ENCODE measurements around the gene BSDC1.

BSDC1 gene

DNA sequence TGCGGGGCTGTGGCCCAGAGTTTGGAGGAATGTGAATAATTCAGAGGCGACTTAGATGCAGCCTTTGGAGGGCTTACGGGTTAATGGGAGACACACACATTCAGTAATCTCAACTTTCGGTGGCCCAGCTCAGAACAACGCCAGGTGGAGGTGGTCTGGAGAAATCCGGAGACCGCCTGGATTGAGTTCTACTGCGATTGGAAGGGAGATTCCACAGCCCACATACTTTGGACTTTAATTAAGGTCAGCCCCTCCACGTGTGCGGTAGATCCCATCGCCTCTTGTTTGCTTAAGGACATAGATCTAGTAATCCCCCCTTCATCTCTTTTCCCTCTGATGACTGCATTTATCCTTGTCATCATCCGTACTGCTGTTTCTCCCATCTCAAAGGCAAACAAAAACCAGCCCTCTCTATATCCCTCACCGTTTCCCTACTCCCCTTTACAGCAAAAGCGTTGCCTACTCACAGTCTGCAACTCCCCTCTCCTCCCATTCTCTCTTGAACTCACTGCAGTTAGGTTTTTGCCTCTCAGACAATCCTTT lies 720 bp upstream of the BSDC1 start:
- DNase-seq (ENCODE audit: low read depth, low spot score): no peak

GRCh38 chr1:32393832-32394140 lies 455 bp downstream of the BSDC1 start:
- no peak for DNase-seq (ENCODE audit: low read depth, low spot score)

DNA sequence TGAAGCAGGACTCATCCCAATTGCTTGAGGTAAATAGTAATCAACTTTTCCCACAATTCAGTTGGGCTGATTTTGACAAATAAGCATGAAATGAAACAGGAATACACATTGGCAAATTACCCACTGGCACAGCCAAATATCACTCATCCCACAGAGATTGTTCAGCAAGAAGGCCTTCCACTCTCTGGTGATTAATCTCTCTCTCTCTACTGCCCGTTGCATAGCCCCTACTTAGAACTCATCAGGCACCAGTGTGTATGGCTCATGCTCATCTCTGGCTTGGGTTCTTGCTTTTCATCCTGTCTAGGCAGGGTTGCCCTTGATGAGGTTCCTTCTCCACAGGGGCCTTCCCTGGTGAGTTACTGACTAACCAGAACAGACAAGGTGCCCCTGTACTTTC lies 1.1 kb downstream of the BSDC1 start:
- no peak for DNase-seq (ENCODE audit: low read depth, low spot score)

GRCh38 chr1:32392325-32392724 lies 1.9 kb downstream of the BSDC1 start:
- no peak for DNase-seq (ENCODE audit: low read depth, low spot score)

DNA sequence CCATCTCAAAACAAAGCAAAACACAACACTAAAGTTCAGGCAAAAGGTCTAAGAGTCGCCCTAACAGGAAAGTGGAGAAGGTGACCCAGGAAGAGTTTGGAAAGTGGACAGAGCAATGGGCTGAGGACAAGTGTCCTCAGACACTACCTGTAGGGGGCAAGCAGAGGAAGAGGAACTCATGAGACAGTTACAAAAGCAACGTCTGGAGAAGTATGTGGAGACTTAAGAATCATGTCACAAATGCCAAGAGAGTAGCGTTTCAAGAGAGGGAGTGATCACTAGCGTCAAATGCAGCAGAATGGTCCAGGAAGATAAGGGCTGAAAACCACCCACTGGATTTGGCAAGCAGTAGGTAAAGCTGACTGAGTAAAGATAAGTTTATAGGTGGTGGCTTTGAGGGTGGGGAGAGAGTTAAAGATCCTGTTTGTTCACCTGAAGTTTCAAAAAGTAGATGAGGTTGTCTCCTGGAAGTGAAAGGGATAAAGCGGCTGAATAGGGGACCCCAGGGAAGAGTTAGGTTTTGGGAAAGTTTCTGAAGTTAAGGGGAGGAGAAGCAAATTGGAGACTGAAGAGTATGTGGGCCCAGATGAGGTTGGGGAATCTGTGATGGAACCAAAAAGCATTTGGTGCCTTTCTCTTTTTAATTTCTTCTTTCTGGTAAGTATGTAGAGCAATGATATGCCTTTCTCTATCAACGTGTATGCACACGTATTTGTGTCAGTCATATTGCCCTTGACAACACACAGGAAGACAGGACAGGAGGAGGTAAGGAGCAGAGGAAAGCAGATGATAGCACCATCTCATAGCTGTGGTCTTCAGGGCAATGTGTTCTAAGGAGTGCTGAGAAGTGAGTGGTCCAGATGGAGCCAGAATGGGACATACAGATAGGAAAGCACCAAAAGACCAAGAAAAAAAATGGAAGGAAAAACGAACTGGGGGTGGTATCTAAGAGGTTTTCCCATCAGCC lies 3.1 kb downstream of the BSDC1 start:
- DNase-seq (ENCODE audit: low read depth, low spot score): no peak

GRCh38 chr1:32388641-32389040 lies 5.6 kb downstream of the BSDC1 start:
- no peak for DNase-seq (ENCODE audit: low read depth, low spot score)

GRCh38 chr1:32386676-32387392 lies 7.4 kb downstream of the BSDC1 start:
- DNase-seq (ENCODE audit: low read depth, low spot score): no peak

GRCh38 chr1:32380057-32380456 lies 14.2 kb downstream of the BSDC1 start:
- DNase-seq (ENCODE audit: low read depth, low spot score): no peak

DNA sequence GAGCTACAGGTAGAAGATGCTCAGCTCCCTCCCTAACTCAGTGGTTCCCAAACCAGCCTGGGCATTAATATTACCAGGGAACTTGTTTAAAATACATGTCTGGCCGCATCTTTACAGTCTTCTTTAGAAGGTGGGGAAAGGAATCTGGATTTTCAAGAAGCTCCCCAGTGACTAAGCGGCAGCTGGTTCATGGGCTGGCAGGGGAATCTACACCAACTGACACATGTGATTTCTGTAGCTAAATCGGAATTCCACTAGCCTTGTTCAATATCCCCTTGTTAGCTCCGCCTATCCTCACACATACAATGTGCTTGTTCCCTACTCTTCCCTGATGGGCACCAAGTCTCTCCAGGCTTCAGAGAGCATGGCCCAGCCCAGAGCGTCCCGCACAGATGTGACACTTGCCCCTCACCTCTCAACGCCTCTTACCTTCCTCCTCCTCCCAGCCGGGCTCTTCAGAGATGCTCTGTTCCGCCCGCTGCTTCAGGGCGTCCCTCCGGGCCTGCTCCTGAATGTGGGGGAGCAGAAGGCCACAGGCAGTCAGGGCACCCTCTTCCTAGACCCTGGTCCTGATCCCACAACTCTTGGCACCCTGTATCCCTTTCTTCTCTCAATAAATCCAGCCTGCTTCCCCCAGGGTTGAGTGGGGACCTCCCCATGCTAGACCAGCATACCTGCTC lies 16.6 kb downstream of the BSDC1 start:
- DNase-seq (ENCODE audit: low read depth, low spot score): no peak

DNA sequence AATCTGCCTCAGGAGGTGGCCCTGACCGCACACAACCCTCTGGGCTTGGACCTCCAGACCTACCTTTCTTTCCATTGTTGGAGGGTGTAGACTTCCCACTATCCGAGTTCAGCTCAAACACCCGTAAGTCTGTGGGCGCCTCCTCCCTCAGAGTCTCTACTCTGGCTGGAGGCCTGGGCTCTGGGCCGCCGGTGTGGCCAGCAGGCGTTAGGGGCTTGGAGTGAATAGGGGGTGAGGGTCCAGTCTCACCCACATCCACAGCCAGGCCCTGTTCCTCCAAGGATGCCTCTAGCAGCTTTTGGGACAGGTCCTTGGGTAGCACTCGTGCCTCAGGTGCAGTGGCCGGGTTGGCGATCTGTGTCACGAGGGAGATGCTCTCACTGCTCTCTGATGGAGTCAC lies 18.0 kb downstream of the BSDC1 start:
- DNase-seq (ENCODE audit: low read depth, low spot score): no peak

DNA sequence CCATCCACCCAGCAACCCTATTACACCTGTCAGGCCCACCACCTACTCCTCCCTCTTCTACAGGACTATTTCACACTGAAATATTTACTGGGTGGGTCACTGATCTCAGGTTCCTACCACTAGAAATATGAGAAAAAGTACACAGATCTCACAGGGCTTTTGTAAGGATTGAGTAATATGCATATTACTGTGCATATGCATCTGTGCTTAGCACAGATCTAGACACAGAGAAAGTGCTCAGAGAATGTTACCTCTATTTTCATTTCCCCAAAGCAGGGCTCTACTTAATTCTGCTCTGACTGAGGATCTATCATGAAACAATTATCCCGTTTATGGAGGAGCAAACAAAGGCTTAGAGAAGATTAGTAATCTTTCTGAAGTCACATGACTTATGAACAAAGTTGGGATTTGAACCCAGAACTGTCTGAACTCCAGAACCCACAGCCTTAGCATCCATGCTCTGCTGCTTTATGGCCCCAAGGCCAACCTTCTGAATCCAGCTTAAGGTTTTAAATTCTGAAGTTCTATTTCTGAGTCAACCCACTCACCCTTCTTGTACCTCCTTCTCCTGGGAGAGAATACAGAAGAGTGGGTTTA lies 20.1 kb downstream of the BSDC1 start:
- no peak for DNase-seq (ENCODE audit: low read depth, low spot score)

- DNase-seq (ENCODE audit: low read depth, low spot score): no peak
Observed at GRCh38 chr1:32372149-32372756, 22.0 kb downstream of the BSDC1 start.

DNA sequence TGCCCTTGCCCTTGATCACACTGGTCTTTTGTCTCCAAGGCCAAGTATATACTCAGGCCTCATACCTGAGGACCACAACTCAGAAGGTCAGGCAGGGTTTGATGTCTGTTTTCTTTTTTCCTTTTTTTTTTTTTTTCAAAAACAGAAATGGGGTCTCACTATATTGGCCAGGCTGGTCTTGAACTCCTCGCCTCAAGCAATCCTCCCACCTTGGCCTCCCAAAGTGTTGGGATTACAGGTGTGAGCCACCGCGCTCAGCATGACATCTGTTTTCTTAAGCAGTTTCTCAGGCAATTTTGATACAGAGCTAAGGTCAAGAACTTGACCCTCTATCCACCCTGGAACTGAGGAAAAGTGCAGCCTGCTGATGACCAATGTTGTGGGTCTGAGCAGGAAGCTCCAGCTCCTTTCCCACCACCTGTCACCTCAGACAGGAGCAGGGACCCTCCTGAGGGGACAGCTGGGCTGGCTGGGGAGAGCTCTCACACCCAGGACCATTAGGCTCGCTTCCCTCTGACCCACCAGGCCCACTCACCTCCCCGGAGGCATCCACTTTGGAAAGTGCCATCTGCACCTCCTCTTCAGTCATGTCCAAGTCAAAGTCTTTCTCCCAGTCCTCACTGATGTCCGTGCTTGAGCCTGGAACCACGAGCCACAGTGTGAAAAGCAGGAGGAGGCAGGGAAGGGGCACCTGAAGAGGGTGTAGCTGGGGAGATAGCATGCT lies 26.2 kb downstream of the BSDC1 start:
- DNase-seq (ENCODE audit: low read depth, low spot score): no peak

DNA sequence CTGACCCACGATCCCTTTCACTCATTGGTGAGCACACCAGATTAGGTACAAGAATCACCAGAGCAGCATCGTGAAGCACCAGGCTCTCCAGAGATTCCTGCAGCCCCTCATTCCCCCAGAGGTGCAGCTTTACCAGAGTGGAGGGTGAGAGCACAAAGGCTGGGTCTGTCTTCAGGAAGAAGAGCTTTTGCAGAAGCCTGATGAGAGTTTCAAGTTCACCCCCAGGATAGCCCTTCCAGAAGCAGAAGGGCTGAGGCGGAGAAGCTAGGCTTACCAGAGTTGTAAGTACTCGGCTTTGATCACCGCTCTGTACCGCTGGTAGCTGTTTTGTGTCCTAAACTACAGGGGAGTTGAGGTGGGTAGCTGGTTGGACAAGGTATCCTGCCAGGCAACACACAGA lies 28.8 kb downstream of the BSDC1 start:
- DNase-seq (ENCODE audit: low read depth, low spot score): no peak

DNA sequence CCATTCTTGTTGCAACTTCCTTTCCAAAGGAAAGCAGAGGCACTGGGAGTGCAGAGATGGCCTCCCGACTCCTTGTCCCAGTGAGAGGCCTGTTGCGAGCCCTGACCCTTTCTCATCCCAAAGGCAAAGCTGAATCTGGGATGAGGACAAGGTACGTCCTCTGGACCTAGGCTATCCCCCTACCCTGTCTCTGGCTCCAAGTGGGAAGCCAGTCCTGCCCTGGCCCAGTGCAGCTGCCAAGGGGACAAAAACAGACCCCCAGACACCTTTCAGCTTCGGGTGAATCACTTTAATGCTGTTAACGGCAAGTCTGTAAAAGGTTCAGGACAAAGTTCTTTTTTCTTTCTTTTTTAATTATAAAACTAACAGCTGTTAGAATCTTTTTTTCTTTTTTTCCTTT lies 29.4 kb downstream of the BSDC1 start:
- DNase-seq (ENCODE audit: low read depth, low spot score): no peak

- DNase-seq (ENCODE audit: low read depth, low spot score): no peak
Observed at GRCh38 chr1:32363713-32364112, 30.5 kb downstream of the BSDC1 start.

DNA sequence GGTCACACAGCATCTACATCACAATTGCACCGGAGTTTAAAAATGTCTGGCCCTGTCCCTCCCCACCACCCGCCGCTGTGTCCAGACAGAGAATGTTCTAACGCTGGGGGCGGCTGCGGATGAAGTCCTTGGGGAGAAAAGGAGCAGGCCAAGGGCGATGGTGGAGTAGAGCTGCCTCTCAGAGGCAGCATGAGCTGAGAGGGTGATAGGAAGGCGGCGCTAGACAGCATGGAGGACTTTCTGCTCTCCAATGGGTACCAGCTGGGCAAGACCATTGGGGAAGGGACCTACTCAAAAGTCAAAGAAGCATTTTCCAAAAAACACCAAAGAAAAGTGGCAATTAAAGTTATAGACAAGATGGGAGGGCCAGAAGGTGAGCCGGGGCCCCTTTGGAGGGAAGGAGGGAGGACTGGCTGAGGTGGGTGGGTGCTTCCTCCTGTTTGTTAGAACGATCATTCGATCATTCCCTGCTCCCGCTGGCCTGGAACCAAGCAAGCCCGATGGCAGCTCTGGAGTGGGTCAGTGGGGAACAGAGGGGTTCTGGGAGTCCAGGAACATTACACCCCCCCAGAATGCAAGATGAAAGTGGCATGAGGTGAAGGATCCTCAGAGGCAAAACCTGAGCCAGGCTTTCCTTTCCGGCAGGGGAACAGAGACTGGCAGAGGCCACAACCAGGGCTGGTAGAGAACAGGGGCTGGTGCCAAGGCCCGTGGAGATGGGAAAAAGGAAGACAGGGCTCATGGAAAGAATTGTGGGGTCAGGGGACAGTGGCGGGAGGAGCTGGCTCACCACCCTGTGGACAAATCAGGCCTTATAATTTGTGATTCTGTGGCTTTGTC lies 31.5 kb downstream of the BSDC1 start, which contains the start of the genes FAM229A and TSSK3:
FAM229A (minus strand) TSS at position 12 of the 840 bp plus-strand sequence. CDS start 394 bp downstream, outside the sequence.
TSSK3 (plus strand) TSS at position 66 of the 840 bp plus-strand sequence; CDS start at position 229, 163 bp downstream.
- DNase-seq (ENCODE audit: low read depth, low spot score): no peak

- no peak for DNase-seq (ENCODE audit: low read depth, low spot score)
Observed at GRCh38 chr1:32361674-32362473, 32.4 kb downstream of the BSDC1 start.

- DNase-seq (ENCODE audit: low read depth, low spot score): no peak
Observed at GRCh38 chr1:32361308-32361673, 33.0 kb downstream of the BSDC1 start.

Measured in iPS DF 19.7 (cell line).